ENCODE data around the gene BEST2. TPM values are rescaled to one million over a fixed set of nuclear protein-coding genes. Genes with fewer than 3 reads are reported as not detected.
A peak's percentile ranks its signal among the peaks of the same experiment; 100 is the strongest.
"Not testable (repeated sequence)": the region's sequence is repeated elsewhere in the genome, so short reads cannot be mapped to it uniquely, and the experiment has no call there.

Gene BEST2
- not detected in 2 replicates for total RNA-seq (2014; rRNA removed; shearing (Covaris generic); ENCODE audit: low replicate concordance)

DNA sequence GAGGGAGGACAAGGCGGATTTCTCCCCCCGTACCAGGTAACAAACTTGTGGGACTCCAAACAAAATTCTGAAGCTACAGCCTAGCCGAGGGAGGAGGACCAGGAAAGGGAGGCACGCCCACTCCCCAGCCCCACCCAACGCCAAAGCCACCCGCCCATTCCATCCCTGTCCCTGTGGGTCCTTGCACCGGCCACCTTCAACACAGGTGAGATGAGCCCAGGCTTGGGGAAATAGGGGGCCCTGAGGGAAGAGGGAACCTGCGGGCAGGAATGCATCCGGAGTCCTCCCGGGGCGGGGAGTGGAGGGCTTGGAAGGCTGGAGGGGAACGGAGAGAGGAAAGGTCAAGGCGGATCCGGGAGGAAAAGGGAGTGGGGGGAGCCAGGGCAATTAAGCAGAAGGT lies at the start of gene BEST2:
TSS of gene BEST2 (plus strand) at position 157 of the 400 bp plus-strand sequence. CDS start 802 bp downstream, outside the sequence.
- DNase-seq: no peak
- H3K79me2 ChIP-seq (ENCODE audit: low read length): no peaks in the 10 kb centered on the region
- H3K27ac ChIP-seq (ENCODE audit: low read length): no peak within 1 kb of the TSS
- no peak within 1 kb of the TSS for H2AFZ ChIP-seq (ENCODE audit: low read length)
- H3K9me2 ChIP-seq (replicated peaks; ENCODE audit: insufficient read depth, low read length): no peaks in the 10 kb centered on the region
- no peak within 1 kb of the TSS for H3K9ac ChIP-seq (ENCODE audit: low read length)
- no peaks in the 10 kb centered on the region for H3K4me1 ChIP-seq (ENCODE audit: low read length)
- no peaks in the 10 kb centered on the region for H3K9me3 ChIP-seq (ENCODE audit: low read length)
- no peak within 1 kb of the TSS for H3K4me2 ChIP-seq (ENCODE audit: low read depth, low read length, poor library complexity, severe bottlenecking)
- no peaks in the 10 kb centered on the region for H4K20me1 ChIP-seq (ENCODE audit: insufficient read depth, low read depth, low read length)
- H3K36me3 ChIP-seq (ENCODE audit: insufficient read depth, low read length): no peaks in the 10 kb centered on the region
- H3K4me3 ChIP-seq (ENCODE audit: low read length): no peak within 1 kb of the TSS
- no peaks in the 10 kb centered on the region for H3K27me3 ChIP-seq (ENCODE audit: low read length)

GRCh38 chr19:12703046-12703445 lies 48.5 kb upstream of the BEST2 start:
- H3K36me3 ChIP-seq (ENCODE audit: insufficient read depth, low read length): peaks cover 23% of the 10 kb centered on the region
- H3K9ac ChIP-seq (ENCODE audit: low read length): no peak overlapping the region
- H3K79me2 ChIP-seq (ENCODE audit: low read length): peaks cover 7% of the 10 kb centered on the region; the same call in 1 of the 2 replicates
- no peak overlapping the region for H2AFZ ChIP-seq (ENCODE audit: low read length)
- H3K9me2 ChIP-seq (replicated peaks; ENCODE audit: insufficient read depth, low read length): no peaks in the 10 kb centered on the region
- no peaks in the 10 kb centered on the region for H3K9me3 ChIP-seq (ENCODE audit: low read length)
- H3K4me1 ChIP-seq (ENCODE audit: low read length): peaks cover 10% of the 10 kb centered on the region
- H3K4me2 ChIP-seq (ENCODE audit: low read depth, low read length, poor library complexity, severe bottlenecking): no peak overlapping the region
- no peak overlapping the region for H3K4me3 ChIP-seq (ENCODE audit: low read length)
- H3K27me3 ChIP-seq (ENCODE audit: low read length): no peaks in the 10 kb centered on the region
- H4K20me1 ChIP-seq (ENCODE audit: insufficient read depth, low read depth, low read length): peaks cover 17% of the 10 kb centered on the region
- DNase-seq: peak; percentile 97
- no peak overlapping the region for H3K27ac ChIP-seq (ENCODE audit: low read length)

GRCh38 chr19:12705169-12705568 lies 46.4 kb upstream of the BEST2 start:
- peaks cover 31% of the 10 kb centered on the region for H3K36me3 ChIP-seq (ENCODE audit: insufficient read depth, low read length)
- peaks cover 10% of the 10 kb centered on the region for H3K4me1 ChIP-seq (ENCODE audit: low read length)
- H3K4me3 ChIP-seq (ENCODE audit: low read length): no peak overlapping the region
- H3K9me2 ChIP-seq (replicated peaks; ENCODE audit: insufficient read depth, low read length): no peaks in the 10 kb centered on the region
- H2AFZ ChIP-seq (ENCODE audit: low read length): no peak overlapping the region
- H3K27me3 ChIP-seq (ENCODE audit: low read length): no peaks in the 10 kb centered on the region
- H4K20me1 ChIP-seq (ENCODE audit: insufficient read depth, low read depth, low read length): peaks cover 17% of the 10 kb centered on the region
- H3K4me2 ChIP-seq (ENCODE audit: low read depth, low read length, poor library complexity, severe bottlenecking): no peak overlapping the region
- no peak for DNase-seq
- H3K9ac ChIP-seq (ENCODE audit: low read length): no peak overlapping the region
- H3K79me2 ChIP-seq (ENCODE audit: low read length): peaks cover 5% of the 10 kb centered on the region; the same call in 1 of the 2 replicates
- H3K9me3 ChIP-seq (ENCODE audit: low read length): no peaks in the 10 kb centered on the region
- H3K27ac ChIP-seq (ENCODE audit: low read length): no peak overlapping the region

DNA sequence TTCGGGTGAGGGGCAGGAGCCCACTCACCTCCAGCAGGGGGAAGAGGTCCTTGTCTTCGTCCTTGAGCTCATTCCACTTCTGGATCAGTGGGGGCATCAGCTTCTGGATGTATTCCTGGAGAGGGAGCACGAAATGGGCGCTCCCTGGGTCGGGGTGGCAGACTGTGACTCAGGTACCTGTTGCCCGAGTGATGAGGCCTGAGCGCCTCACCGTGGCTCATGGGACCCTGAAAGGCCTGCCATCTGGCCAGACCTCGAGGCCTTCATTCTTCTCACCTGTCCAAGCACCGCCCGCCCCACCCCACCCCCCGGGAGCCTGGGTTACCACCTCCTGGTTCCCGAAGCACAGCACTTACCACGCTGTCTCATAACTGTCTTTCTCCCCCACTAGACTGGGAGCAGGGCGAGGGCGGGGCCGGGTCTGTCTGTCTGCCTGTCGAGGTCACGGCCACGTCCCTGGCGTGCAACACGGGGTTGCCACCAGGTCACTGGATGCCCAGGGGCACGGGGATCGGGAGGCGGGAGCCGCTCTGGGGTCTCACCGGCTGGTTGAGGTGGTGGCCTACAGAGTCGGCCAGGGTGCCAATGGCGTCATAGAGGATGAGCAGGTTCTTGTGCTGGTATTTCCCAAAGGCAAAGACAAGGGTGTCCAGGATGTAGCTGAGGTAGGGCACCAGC lies 45.8 kb upstream of the BEST2 start:
- peaks cover 5% of the 10 kb centered on the region; the same call in 1 of the 2 replicates for H3K79me2 ChIP-seq (ENCODE audit: low read length)
- peaks cover 33% of the 10 kb centered on the region for H3K36me3 ChIP-seq (ENCODE audit: insufficient read depth, low read length)
- no peaks in the 10 kb centered on the region for H3K9me2 ChIP-seq (replicated peaks; ENCODE audit: insufficient read depth, low read length)

DNA sequence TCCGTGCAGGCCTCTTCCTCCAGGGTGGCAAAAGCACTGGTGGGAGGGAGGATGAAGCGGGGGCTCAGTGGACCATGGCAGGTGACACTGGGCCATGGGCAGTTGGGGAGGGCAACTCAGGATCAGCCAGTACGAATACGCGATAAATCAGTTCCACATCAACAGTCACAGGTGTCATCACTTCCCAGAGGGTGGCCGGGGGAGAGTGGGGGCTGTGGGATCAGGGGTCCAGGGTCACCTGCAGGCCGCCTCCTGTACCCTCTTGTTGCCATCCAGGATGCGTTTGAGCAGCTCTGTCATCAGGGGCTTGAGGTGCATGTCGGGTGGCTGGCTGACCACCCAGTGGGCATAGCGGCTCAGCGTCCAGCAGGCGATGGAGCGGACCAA lies 45.3 kb upstream of the BEST2 start:
- peaks cover 34% of the 10 kb centered on the region for H3K36me3 ChIP-seq (ENCODE audit: insufficient read depth, low read length)
- no peak for DNase-seq
- peaks cover 16% of the 10 kb centered on the region for H4K20me1 ChIP-seq (ENCODE audit: insufficient read depth, low read depth, low read length)
- peaks cover 8% of the 10 kb centered on the region; the same call in 1 of the 2 replicates for H3K79me2 ChIP-seq (ENCODE audit: low read length)
- no peak overlapping the region for H2AFZ ChIP-seq (ENCODE audit: low read length)
- no peaks in the 10 kb centered on the region for H3K27me3 ChIP-seq (ENCODE audit: low read length)
- H3K27ac ChIP-seq (ENCODE audit: low read length): no peak overlapping the region
- H3K4me3 ChIP-seq (ENCODE audit: low read length): no peak overlapping the region
- H3K4me2 ChIP-seq (ENCODE audit: low read depth, low read length, poor library complexity, severe bottlenecking): no peak overlapping the region
- H3K4me1 ChIP-seq (ENCODE audit: low read length): peaks cover 10% of the 10 kb centered on the region
- no peak overlapping the region for H3K9ac ChIP-seq (ENCODE audit: low read length)
- no peaks in the 10 kb centered on the region for H3K9me2 ChIP-seq (replicated peaks; ENCODE audit: insufficient read depth, low read length)
- H3K9me3 ChIP-seq (ENCODE audit: low read length): no peaks in the 10 kb centered on the region

More for the DNA sequence above, 45.8 kb upstream of the BEST2 start:
- H3K27me3 ChIP-seq (ENCODE audit: low read length): no peaks in the 10 kb centered on the region
- DNase-seq: no peak
- peaks cover 17% of the 10 kb centered on the region for H4K20me1 ChIP-seq (ENCODE audit: insufficient read depth, low read depth, low read length)
- H3K9ac ChIP-seq (ENCODE audit: low read length): no peak overlapping the region
- H3K9me3 ChIP-seq (ENCODE audit: low read length): no peaks in the 10 kb centered on the region
- no peak overlapping the region for H2AFZ ChIP-seq (ENCODE audit: low read length)
- no peak overlapping the region for H3K4me2 ChIP-seq (ENCODE audit: low read depth, low read length, poor library complexity, severe bottlenecking)
- peaks cover 10% of the 10 kb centered on the region for H3K4me1 ChIP-seq (ENCODE audit: low read length)
- no peak overlapping the region for H3K4me3 ChIP-seq (ENCODE audit: low read length)
- no peak overlapping the region for H3K27ac ChIP-seq (ENCODE audit: low read length)

DNA sequence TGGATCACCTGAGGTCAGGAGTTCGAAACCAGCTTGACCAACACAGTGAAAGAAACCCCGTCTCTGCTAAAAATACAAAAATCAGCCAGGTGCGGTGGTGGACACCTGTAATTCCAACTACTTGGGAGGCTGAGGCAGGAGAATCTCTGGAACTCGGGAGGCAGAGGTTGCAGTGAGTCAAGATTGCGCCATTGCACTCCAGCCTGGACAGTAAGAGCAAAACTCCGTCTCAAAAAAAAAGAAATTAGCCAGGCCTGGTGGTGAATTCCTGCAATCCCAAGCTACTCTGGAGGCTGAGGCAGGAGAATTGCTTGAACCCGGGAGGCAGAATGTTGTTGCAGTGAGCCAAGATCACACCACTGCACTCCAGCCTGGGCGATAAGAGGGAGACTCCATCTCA lies 43.0 kb upstream of the BEST2 start:
- Histone ChIP-seq H3K9ac (ENCODE audit: low read length) (no peak overlapping the region), H4K20me1 (ENCODE audit: insufficient read depth, low read depth, low read length) (peaks cover 5% of the 10 kb centered on the region), H3K27me3 (ENCODE audit: low read length) (no peaks in the 10 kb centered on the region), H3K36me3 (ENCODE audit: insufficient read depth, low read length) (peaks cover 22% of the 10 kb centered on the region), H3K4me3 (ENCODE audit: low read length) (no peak overlapping the region), H2AFZ (ENCODE audit: low read length) (no peak overlapping the region), H3K79me2 (ENCODE audit: low read length) (0 out of 2 replicates have a peak, but pooled peaks cover 6% of the 10 kb centered on the region), H3K4me1 (ENCODE audit: low read length) (peaks cover 2% of the 10 kb centered on the region; the same call in 1 of the 2 replicates), H3K9me2 (replicated peaks; ENCODE audit: insufficient read depth, low read length) (no peaks in the 10 kb centered on the region), H3K9me3 (ENCODE audit: low read length) (no peaks in the 10 kb centered on the region), H3K4me2 (ENCODE audit: low read depth, low read length, poor library complexity, severe bottlenecking) (no peak overlapping the region), H3K27ac (ENCODE audit: low read length) (no peak overlapping the region)
- no peak for DNase-seq

- Histone ChIP-seq H3K4me3 (ENCODE audit: low read length) (no peak overlapping the region), H3K4me1 (ENCODE audit: low read length) (no peaks in the 10 kb centered on the region), H3K9me3 (ENCODE audit: low read length) (no peaks in the 10 kb centered on the region), H3K4me2 (ENCODE audit: low read depth, low read length, poor library complexity, severe bottlenecking) (no peak overlapping the region), H2AFZ (ENCODE audit: low read length) (no peak overlapping the region), H3K27ac (ENCODE audit: low read length) (no peak overlapping the region), H3K36me3 (ENCODE audit: insufficient read depth, low read length) (peaks cover 36% of the 10 kb centered on the region), H3K79me2 (ENCODE audit: low read length) (peaks cover 6% of the 10 kb centered on the region; the same call in 1 of the 2 replicates), H3K9me2 (replicated peaks; ENCODE audit: insufficient read depth, low read length) (no peaks in the 10 kb centered on the region), H4K20me1 (ENCODE audit: insufficient read depth, low read depth, low read length) (peaks cover 7% of the 10 kb centered on the region; the same call in 1 of the 2 replicates), H3K27me3 (ENCODE audit: low read length) (no peaks in the 10 kb centered on the region), H3K9ac (ENCODE audit: low read length) (no peak overlapping the region)
- no peak for DNase-seq
These were observed 40.4 kb upstream of the BEST2 start for GRCh38 chr19:12711187-12711586.

DNA sequence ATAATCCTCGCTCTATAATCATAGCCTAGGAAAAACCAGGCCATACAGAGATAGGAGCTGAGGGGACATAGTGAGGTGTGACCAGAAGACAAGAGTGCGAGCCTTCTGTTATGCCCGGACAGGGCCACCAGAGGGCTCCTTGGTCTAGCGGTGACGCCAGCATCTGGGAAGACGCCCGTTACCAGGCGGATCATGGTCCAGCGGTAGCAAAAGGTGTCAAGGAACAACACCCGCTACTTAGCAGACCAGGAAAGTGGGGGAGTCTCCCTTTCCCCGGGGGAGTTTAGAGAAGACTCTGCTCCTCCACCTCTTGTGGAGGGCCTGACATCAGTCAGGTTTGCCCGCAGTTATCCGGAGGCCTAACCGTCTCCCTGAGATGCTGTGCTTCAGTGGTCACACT lies 39.5 kb upstream of the BEST2 start:
- H3K9me3 ChIP-seq (ENCODE audit: low read length); H3K4me2 ChIP-seq (ENCODE audit: low read depth, low read length, poor library complexity, severe bottlenecking); DNase-seq; H2AFZ ChIP-seq (ENCODE audit: low read length); H3K27ac ChIP-seq (ENCODE audit: low read length); H3K9me2 ChIP-seq (replicated peaks; ENCODE audit: insufficient read depth, low read length); H3K4me1 ChIP-seq (ENCODE audit: low read length); H3K27me3 ChIP-seq (ENCODE audit: low read length); H3K9ac ChIP-seq (ENCODE audit: low read length); H3K4me3 ChIP-seq (ENCODE audit: low read length): not testable (repeated sequence)
- Histone ChIP-seq H3K36me3 (ENCODE audit: insufficient read depth, low read length) (peaks cover 40% of the 10 kb centered on the region), H4K20me1 (ENCODE audit: insufficient read depth, low read depth, low read length) (peaks cover 11% of the 10 kb centered on the region; the same call in 1 of the 2 replicates), H3K79me2 (ENCODE audit: low read length) (peaks cover 13% of the 10 kb centered on the region; the same call in 1 of the 2 replicates)
